Epidermal melanocyte (primary cell): ENCODE results near the gene PBRM1.

ENCODE experiments used
- DNase-seq: peaks from one replicate; pipeline ENCODE4 v3.0.0; 2011; ENCODE audit warnings: low spot score; ENCODE audit not compliant: insufficient read length

Gene PBRM1

DNA sequence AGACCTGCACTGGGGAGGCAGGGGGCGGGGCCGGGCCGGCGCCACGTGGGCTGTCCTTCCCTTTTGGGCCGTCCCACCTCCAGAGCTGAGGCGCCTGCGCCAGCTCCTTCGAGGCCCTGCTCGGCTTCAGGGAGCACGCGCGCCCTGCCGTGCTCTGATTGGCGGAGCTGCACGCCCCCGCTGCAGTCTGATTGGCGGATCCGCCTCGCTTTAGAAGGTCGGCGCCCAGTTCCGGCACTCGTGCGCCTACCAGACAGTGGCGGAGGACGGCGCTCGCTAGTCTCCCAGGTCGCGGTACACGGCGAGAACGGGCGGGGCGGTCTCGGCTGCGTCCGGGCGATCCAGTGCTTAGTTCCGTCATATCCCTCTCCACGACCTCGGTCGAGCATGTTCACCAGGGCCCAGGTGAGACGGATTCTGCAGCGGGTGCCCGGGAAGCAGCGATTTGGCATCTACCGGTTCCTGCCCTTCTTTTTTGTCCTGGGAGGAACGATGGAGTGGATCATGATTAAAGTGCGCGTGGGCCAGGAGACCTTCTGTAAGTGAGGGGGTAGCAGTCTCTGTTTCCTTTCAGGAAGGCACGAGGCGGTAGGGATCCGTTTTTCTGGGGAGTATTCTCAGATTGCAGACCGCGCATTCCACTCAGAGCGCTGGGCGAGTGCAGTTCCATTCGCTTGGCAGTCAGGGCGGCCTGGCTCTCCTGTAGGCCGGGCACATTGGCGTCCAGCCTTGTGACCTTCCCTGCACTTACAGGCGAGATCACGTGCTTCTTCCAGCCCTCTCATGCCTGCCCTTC is 149.1 kb downstream of the PBRM1 start, which contains the start of gene UQCC5:
TSS of gene UQCC5 (plus strand) at position 237 of the 796 bp plus-strand sequence. CDS start at position 388, 151 bp downstream.
- DNase-seq = peak; percentile 99

DNA sequence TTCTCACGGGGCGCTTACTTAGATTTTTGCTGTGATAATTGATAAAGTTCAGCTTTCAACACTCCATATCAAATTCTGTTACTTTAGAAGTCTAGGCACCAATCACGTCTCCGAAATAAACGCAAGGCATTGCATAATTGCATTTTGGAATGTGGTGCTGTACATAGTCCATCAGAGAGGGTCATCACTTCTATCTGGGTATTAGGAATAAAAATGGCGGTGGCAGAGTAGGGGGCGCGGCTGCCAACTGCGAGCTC is 149.7 kb downstream of the PBRM1 start:
- DNase-seq = no peak

DNA sequence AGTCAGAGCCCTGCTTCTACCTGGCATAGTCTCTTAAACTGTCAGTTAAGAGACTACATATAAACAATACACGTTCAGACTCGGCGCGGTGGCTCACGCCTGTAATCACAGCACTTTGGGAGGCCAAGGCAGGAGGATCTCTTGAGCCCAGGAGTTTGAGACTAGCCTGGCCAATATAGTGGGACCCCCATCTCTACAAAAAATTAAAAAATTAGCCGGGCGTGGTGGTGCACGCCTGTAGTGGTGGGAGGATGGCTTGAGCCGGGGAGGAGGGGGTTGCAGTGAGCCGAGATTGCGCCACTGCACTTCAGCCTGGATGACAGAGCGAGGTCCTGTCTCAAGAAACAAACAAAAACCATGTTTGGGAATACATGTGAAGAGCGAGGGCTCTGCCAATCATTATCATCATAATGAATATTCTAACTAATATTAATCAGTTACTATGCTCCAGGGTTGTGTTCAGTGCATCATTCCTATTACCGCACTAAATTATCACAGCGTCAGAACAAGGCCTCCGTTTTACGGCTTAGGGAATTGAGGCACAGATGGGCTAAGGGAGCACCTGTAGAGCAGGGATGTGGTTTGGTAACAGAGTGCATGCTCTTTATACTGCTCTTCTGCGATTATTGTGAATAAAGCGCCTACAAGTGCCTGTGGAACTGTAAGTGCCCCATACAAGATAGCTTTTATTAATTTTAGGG is 150.2 kb downstream of the PBRM1 start:
- no peak for DNase-seq

DNA sequence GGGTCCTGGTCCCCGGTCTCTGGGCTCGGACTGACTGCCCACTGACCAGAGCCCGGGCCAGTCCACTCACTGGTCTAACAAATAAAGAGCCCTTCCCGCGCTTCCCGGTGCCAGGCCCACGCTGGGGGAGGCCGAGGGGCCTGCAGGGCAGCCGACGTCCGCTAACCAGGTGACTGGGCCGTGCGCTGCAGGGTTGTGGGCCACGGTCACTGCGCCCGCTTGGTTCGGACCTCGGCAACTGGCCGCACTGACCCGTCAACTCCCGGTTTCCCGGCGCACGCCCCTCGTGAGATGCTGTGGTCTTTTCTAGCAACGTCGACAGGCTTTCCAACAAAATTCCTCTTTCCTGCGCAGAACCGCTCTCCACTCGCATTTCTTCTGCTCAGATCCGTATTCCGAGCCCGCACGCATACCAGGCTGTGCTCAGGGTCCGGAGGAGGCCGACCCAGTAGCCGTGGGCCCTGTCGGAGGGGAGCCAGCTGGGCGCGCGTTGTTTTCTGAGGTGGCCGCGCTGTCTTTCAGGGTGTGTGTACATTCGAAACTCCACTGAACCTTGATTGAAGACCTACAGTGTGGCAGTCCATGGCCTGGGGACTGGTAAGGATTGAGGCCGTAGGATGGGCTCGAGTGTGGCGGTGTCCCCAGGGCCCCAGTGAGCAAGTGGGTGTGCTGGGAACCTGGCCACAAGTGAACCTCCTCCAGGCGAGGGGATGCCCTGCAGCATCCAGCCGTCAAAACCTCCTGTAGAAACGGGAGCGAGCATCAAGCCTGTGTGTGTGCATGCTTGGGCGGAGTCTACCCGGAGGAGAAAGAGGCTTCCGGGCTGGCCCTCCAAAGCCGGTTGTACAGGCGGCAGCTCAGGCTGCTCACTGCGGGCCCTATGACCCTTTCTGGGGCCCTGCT is 151.2 kb downstream of the PBRM1 start:
- no peak for DNase-seq

DNA sequence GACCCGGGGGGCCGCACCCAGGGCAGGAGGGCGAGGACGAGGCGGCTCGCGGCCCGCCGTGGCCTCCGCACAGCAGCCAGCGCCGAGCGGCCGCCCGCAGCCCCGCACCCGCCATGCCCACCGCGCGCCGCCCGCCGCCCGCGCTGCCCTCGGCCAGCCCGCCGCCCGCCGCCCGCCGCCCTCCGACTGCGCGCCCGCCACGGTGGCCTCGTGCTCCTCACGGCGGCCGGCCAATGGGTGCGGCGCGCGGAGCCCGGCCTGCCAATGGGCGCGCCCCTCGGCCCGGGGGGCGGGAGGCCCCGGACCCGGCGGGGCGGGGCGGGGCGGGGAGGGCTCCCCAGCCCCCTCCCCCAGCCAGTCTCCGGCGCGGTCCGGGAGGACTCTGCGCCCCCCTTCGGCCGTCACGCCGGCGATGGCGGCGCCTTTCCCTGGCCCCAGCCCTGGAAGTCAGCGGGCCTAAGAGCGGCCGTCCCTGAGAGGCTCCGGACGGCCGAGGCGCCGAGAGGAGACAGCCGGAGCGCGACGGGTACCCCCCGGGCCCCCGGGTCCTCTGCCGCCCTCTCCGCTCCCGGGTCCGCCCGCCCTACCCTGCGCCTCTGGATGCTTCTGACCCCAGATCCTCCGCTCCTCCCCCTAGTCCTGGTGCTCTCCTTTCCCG is 152.0 kb downstream of the PBRM1 start, which contains the start of gene NT5DC2:
TSS of gene NT5DC2 (minus strand) at position 235 of the 658 bp plus-strand sequence. CDS start at position 115, 120 bp downstream.
- DNase-seq = peak; percentile 87

DNA sequence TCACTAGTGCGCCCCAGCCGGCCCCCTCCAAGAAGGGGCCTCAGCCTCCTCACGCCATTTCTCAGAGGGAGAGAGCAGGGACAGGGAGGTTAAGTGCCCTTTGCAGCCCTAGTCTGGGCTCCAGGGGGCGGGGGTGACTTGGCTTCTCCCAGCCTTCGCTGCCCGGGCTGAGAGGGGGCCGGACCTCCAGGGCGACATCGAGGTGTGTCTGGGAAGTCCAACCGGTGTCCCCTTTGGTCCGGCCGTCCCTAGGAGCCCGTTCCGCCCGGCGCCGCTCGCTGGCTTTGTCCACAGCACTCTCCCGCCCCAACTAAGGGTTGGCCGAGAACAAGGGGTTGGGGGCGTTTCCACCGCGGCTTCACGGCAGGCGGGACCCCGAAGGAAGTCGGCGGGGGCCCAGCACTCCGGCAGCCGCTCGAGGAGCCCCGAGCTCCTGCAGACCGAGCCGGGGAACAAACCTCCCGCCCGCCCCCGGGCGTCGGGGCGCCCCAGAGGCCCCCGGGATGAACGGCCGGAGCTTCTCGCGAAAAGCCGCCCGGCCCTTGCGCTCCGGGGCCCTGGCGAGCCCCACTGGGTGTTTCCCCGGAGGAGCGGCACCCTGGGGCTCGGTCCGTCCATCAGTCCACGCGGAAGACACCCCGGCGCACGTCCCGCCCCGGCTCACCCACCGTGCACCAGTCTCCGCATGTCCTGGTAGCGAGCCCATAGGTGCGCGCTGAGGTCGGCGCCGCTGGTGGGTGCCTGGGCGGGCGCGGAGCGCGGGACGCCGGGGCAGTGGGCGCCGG is 152.7 kb downstream of the PBRM1 start:
- DNase-seq = peak; percentile 27

DNA sequence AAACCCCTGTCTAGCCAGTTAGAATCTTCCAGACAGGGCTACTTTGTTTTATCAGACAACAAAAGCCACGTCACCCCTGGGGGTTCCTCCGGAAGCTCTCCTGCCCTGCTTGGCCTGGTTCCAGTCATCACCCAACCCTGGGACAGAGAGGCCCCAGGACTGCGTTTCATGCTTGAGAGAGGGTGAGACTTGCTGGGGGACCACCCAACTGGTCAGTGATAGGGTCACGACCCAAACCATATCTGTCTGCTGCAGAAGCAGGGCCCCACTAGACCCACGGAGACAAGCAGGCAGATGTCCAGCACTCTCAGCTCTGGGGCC is 153.2 kb downstream of the PBRM1 start:
- DNase-seq = no peak

DNA sequence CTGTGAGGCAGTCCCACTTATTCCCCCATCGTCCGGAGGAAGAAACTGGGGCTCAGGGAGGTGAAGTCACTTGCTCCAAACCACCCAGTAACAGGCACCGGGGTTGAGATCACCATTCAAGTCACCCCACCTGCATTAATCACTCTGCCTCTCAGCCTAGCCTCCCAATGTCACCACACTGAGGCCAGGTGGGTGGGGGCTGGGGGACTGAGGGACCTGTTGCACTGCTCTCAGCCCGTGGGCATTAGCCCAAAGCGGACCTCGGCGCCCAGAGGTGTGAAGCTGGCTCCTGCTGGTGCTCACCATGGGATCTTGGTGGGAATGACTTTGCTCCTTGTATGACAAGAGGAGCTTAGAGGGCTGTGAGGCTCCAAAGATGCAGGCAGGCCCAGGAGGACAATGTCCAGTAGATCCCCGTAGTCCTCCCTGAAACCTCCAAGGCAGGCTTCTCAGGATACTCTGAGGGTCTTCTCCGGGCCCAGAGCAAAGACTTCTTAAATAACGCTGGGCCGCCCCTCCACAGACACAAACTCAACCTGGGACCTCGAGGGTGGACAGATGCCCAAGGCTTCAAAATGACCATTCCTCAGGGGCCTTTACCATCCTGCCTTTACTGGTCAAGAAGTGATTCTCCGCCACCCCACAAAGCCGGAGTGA is 153.7 kb downstream of the PBRM1 start:
- DNase-seq = no peak

DNA sequence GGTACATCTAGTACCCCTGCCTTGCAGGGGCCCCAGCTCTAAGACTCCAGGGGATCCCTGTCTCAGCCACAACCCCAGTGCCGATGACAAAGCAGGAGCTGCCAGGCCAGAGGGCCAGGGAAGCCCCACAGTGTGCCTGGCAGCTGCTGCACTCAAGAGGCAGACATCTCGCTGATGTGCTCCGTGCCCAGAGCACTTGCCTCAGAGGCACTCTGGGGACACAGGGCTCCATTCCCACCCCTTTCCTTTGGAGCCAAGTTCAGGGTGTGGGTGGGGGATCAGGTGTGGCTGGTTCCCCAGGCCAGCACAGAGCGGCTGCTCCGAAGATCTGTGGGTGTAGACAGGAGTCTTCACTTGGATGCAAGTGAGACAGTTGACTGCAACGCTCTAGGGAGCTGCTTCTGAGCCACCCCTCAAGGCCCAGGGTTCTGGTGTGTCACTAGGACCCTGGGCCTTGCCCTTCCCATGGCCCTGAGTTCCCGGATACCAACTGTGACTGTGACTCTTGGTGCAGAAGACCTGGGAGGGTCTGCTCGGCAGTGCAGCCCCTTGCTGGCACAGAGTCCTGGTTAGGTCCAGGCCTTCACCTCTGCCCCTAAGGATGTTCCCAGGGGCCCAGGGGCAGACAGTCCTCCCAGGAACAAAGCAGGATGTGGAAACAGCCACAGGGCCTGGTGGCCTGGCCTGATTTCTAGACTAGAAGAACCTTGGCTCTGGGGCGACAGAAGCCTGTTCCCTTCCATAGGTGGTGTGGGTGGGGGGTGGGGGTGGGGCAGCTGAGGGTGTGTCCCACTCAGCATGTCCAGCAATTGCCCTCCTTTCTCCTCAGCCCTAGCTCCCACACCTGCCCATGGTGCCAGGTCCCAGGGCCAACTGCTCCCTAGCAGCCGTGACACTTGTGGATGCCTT is 154.5 kb downstream of the PBRM1 start:
- DNase-seq = no peak

DNA sequence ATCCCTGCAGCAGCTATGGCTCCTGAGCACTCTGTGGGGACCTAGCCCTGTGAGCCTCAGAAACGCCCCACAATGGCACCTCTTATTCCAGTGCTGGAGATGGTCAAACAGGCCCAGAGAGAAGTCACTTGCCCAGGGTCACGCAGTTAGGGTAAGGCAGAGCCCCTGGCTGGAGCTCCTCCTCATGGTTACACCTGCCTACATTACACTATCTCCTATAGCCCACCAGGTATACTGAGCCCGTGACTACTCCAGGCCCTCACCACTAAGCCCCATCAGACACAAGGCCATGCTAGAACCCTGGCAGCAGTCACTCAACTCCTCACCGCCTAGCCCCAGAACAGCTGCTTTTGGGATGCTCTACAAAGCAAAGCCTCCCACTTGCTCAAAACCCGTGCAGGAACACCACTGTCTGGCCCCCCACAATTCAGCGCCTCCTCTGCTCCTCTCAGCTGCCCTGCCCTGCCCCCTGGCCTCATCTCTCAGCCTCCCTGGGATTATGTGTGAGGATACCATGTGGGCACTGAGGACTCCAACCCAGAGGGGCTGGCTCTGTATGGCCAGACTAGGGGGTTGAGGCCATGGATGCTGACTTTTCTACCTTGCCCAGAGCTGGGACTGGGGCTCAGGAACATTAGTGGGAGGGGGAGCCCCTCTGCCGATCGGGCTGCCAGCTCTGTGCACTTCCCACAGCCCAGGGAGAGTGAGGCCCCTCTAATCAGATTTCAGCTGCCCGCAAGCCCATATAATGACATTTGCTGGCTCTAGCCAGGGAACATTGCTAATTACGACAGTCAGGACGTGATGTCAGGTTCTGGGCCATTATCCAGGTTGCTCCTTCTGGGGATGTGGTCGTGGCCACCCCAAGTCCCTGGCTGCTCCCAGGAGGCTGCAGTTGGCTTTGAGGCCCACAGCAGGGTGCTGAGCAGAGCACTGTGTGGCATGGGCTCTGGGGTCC is 156.1 kb downstream of the PBRM1 start:
- peak; percentile 11 for DNase-seq

DNA sequence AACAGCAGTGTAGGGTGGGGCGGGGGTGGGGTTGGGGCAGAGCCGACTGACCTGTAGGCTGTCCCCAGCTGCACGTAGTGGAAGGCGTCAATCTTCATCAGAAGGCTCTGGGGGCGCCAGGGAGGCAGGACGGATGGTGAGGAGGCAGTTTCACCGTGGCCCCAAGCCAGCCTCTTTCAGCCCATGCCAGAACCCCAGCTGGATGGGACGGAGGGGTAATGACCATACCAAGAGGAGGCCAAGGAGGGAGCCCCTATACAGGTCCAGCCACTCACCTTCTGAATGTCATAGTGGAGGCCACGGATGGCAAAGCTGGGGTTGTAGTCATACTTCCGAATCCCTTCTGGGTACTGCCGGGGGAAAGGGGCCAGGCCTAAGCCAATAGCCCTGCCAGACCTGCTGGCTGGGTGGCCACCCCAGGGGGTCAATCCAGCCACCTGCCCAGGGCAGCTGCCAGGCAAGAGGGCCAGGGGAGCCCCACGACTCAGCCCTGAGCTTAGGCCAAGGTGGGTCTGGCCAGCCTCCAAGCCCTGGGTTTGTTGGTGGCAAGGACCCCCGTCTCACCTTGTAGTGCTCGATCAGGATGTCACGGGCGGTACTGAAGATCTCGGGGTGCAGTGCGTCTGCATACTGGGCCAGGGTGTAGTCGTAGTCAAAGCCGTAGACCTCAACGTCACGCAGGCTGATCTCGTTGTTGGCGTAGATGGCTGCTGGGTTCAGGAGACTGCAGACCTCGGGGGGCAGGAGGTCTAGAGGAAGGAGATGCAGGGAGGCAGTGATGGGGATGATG is 156.9 kb downstream of the PBRM1 start:
- DNase-seq = peak; percentile 11

DNA sequence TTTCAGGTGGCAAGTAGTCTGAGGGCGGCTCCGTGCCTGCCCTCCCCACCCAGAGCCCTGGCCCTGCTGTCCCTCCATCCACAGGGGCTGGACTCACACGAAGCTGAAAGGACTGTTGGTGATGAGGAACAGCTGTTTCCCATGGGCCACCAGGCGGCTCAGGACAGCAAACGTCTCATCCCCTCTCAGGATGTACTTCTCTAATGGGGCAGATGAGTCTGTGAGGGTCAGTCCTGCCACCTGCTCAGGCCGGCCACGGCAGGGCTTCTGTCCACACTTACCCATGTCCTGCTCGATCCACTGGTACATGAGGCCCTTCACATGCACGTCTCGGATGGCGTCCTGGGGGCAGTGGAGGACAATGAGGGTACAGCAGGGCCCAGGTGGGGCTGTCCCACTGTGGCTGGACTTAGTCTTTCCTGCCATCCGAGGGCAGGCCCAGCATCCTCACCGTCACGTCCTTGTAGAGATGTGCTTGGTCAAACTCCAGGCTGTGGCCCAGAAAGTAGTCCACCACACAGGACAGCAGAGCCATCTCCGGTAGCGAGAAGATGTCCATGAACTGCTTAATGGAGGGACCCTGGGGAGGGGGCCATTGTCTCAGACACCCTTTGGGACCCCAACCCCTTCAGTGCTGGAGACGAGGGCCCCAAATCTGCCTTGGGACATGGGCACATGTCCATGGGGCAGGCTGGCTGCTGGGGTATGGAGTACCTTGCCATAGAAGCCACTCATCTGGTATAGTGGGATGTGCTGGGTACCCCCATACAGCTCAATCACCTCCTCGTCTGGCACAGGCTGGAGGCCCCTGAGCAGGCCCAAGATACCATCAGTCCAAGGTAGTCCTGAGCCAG is 157.8 kb downstream of the PBRM1 start:
- DNase-seq = peak; percentile 9

DNA sequence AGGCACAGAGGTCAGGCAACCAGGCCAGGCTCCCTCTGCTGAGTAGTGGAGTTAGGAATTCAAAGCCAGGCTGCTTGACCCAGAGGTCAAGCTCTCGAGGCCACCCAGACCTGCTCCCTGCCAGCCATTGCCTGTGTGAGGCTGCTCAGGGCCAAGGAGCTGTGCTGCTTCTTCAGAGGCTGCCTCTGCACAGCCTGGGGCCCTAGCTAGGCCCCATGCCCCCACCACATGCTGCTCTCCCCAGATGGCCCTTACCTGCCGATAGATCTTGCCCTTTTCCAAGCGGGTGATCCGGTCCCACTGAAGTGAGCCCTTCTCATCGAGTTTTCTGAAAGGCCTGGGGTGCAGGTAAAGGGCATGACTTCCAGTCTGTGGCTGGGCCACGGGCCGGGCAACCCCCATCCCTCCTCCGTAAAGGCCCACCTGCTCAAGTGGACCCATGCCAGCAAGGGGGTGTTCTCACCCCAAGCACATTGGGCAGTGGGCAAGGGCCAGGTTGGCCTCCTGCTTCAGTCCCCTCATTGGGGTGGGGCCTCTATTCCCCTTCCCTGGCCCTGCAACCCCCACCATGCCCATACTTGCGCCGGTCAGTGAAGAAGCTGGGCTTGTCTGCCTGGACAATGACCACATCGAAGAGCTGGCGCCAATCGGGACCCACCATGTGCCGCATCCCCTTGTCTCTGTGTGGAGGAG is 158.5 kb downstream of the PBRM1 start:
- DNase-seq = peak; percentile 10

DNA sequence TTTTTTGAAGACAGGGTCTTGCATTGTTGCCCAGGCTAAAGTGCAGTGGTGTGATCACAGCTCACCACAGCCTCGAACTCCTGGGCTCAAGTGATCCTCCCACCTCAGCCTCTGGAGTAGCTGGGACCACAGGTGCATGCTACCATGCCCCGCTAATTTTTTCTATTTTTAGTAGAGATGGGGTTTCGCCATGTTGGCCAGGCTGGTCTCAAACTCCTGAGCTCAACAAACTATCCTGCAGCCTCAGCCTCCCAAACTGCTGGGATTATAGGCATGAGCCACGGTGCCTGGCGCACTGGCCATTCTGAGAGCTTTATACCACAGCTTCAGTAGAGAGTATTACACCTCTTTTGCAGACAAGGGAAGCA is 159.1 kb downstream of the PBRM1 start:
- peak; percentile 10 for DNase-seq

DNA sequence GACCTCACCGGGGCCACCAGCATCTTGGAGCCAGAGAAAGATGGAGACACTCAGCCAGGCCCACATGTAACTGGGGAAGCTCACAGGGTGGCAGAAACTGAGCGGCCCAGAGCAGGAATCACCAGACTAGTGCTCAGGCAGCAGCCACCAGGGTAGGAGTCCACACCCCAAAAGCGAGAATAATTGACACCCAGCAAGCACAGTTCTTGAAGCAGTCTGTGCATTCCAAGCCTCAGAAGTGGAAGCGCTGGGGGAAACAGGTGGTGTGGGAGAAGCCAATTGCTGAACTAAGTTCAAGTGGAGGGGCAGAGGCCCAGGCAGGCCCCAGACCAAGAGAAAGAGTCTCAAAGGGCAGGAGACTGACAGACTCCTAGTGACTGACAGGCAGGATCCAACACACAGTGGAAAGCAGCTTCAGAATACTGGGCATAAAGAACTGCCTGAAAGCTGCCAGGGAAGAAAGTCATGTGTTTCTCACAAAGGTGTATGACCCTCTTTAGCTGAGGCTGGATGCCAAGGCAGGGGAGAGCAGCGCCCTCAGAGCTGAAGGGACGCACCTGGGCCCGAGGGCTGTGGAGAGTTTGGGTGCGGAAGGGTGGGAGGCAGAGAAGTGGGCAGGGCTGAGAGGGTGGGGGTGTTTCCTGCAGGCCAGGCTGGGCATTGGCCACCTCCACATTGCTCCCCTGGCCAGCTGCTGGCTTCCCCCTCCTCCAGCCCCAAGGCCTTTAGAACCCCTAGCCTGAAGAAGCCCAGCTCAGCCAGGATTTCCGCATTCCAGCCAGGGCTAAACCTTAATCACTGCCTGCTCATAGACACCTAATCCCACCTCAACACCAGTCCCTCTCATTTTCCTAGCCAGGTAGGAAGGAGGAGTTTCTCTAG is 159.8 kb downstream of the PBRM1 start:
- peak; percentile 12 for DNase-seq
